Adrenal gland (tissue), 5 donors: ENCODE data around the gene DACT2.

Experiments
- CTCF ChIP-seq, 6 experiments: fragments of 450-650 bp in 4 of 6; fragments of 200-600 bp in 2 of 6; sonication (generic) in 1 of 6; IDR thresholded peaks; 1 replicate in 5 of 6; 2 replicates in 1 of 6; pipeline versions ENCODE4 v1.5.1 to v1.8.0; 2016 to 2021; ENCODE audit warnings: antibody characterized with exemption in 6 of 6, mild to moderate bottlenecking in 2 of 6, moderate library complexity in 1 of 6
- POLR2A ChIP-seq, 2 donors: fragments of 450-650 bp; IDR thresholded peaks; one replicate each; pipeline ENCODE4 v1.6.1; 2017; ENCODE audit warnings: antibody characterized with exemption in 2 of 2, mild to moderate bottlenecking in 2 of 2, moderate library complexity in 1 of 2
- donor health status: DM: no; HTN: no; CAD: no.

GRCh38 chr6:168289571-168289962 is 30.0 kb downstream of the DACT2 start:
- no peak for TF ChIP-seq CTCF (IDR thresholded peaks at IDR 0.05)
- TF ChIP-seq POLR2A (IDR thresholded peaks at IDR 0.05) = no peak
